ENCODE measurements around the gene OR6N1.

The OR6N1 gene

GRCh38 chr1:158752155-158752712 lies 19.8 kb downstream of the OR6N1 start:
- DNase-seq (ENCODE audit: low read depth), result no peak

GRCh38 chr1:158735848-158736247 lies 36.1 kb downstream of the OR6N1 start:
- no peak for DNase-seq (ENCODE audit: low read depth)

- DNase-seq (ENCODE audit: low read depth), result no peak
Observed at GRCh38 chr1:158732524-158732923, 39.5 kb downstream of the OR6N1 start.

DNA sequence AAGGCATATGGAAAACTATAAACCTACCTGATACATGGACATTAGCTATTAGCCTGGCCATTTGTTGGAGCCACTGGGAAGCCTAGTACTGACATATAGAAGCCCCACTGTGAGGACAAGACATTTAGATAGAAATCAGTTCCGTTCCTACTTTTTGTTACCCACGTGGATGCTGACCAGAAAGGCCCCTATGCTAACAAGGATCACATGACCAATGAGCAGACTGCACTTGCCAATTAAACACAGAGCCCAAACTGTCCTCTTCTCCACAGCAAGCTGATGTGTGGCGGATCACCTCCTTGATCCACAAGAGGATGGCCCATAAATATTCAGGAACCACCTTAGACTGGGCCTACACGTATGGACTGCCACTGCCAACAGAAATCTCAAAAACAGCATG lies 40.3 kb downstream of the OR6N1 start:
- no peak for DNase-seq (ENCODE audit: low read depth)

GRCh38 chr1:158730453-158730852 lies 41.5 kb downstream of the OR6N1 start:
- no peak for DNase-seq (ENCODE audit: low read depth)

DNA sequence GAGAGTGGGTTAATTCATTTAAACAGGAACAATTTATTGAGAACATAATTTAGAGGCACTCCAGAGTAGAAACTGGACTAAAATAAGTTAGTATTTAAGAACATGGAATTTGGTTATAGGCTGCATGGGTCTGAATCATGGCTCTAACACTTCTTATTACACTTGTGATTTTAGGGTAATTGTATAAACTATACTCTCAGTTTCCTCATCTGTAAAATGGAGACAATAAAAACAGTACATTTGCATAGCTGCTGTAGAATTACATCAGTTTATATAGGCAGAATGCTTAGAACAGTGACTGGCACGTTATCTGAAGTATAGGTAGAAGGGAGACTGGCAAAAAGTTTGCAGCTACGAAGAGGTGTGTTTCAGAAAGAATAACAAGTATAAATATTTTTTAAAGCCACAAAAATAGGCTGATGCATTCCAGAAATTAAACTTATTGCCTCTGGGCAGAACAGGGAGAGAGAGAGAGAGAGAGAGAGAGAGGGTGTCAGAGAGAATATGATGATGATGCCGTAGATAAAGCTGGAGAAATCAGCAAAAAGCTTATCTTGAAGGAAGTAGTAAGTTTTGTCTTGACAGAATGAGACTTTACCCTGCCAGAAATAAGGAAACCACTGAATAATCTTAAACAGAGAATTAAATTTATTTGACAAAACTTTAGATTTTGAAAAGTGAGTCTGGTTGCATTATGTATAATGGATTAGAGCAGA lies 43.3 kb downstream of the OR6N1 start:
- no peak for DNase-seq (ENCODE audit: low read depth)

- DNase-seq (ENCODE audit: low read depth), result no peak
Observed at GRCh38 chr1:158724442-158724841, 47.6 kb downstream of the OR6N1 start.

GRCh38 chr1:158720620-158721019 lies 51.4 kb downstream of the OR6N1 start, which contains the start of gene OR6K3:
OR6K3 (minus strand) TSS chr1:158720720; CDS start chr1:158718115, 2,605 bp downstream.
- no peak for DNase-seq (ENCODE audit: low read depth)

- DNase-seq (ENCODE audit: low read depth), result no peak
Observed at GRCh38 chr1:158719664-158720063, 52.3 kb downstream of the OR6N1 start.

GRCh38 chr1:158717344-158717743 lies 54.7 kb downstream of the OR6N1 start:
- no peak for DNase-seq (ENCODE audit: low read depth)

GRCh38 chr1:158716335-158716734 lies 55.7 kb downstream of the OR6N1 start:
- DNase-seq (ENCODE audit: low read depth), result no peak

DNA sequence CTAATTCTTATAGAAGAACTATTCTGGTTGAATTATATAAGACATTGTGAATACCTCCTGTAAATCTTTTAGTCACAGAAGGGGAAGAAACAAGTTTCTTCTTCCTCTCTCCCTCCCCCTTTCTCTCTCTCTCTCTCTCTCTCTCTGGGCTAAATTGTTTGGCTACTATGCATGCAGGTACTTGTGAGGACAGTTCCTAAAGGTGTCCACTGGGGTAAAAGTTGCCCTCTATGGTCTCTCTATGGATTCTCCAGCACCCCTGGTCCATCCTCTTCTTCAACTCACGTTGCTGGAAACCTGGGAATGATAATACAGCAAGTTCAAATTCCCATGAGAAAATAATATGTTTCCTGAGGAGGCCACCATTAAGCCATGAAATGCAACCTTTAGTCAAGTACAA lies 57.2 kb downstream of the OR6N1 start:
- DNase-seq (ENCODE audit: low read depth), result no peak

All from EH (cell line).